COLO668 (cell line): ENCODE data around the gene ITPR2.
A peak's percentile ranks its signal among the peaks of the same experiment; 100 is the strongest.
"Not testable (repeated sequence)": the region's sequence is repeated elsewhere in the genome, so short reads cannot be mapped to it uniquely, and the experiment has no call there.

Experiments used
- DNase-seq: peaks from one replicate; lab custom pipeline; 2025; ENCODE audit not compliant: unreplicated experiment; lab: John Stamatoyannopoulos, UW

ITPR2 gene

GRCh38 chr12:26633591-26634210 lies 199.3 kb downstream of the ITPR2 start:
- no peak for DNase-seq

GRCh38 chr12:26632756-26633155 lies 200.2 kb downstream of the ITPR2 start:
- DNase-seq: no peak

GRCh38 chr12:26631846-26632245 lies 201.1 kb downstream of the ITPR2 start:
- no peak for DNase-seq

- DNase-seq: no peak
These were observed 202.4 kb downstream of the ITPR2 start for GRCh38 chr12:26630546-26631027.

- DNase-seq: no peak
These were observed 203.1 kb downstream of the ITPR2 start for GRCh38 chr12:26629864-26630263.

GRCh38 chr12:26628234-26628633 lies 204.8 kb downstream of the ITPR2 start:
- DNase-seq: no peak

- no peak for DNase-seq
These were observed 205.7 kb downstream of the ITPR2 start for GRCh38 chr12:26627335-26627734.

GRCh38 chr12:26623136-26623535 lies 209.9 kb downstream of the ITPR2 start:
- DNase-seq: no peak

- no peak for DNase-seq
These were observed 210.4 kb downstream of the ITPR2 start for GRCh38 chr12:26622601-26623000.

GRCh38 chr12:26621932-26622331 lies 211.1 kb downstream of the ITPR2 start:
- no peak for DNase-seq

GRCh38 chr12:26620907-26621306 lies 212.1 kb downstream of the ITPR2 start:
- DNase-seq: no peak

GRCh38 chr12:26617513-26617912 lies 215.5 kb downstream of the ITPR2 start:
- no peak for DNase-seq

- DNase-seq: peak; percentile 2
These were observed 218.9 kb downstream of the ITPR2 start for GRCh38 chr12:26614011-26614616.

GRCh38 chr12:26612203-26612602 lies 220.8 kb downstream of the ITPR2 start:
- no peak for DNase-seq

- DNase-seq: no peak
These were observed 221.4 kb downstream of the ITPR2 start for GRCh38 chr12:26611598-26611997.

- no peak for DNase-seq
These were observed 222.2 kb downstream of the ITPR2 start for GRCh38 chr12:26610774-26611173.

GRCh38 chr12:26609986-26610385 lies 223.0 kb downstream of the ITPR2 start:
- no peak for DNase-seq

- no peak for DNase-seq
These were observed 224.3 kb downstream of the ITPR2 start for GRCh38 chr12:26608706-26609105.

GRCh38 chr12:26608273-26608672 lies 224.7 kb downstream of the ITPR2 start:
- no peak for DNase-seq

- no peak for DNase-seq
These were observed 226.1 kb downstream of the ITPR2 start for GRCh38 chr12:26606911-26607310.

- DNase-seq: not testable (repeated sequence)
These were observed 228.2 kb downstream of the ITPR2 start for GRCh38 chr12:26604813-26605212.

- DNase-seq: no peak
These were observed 233.8 kb downstream of the ITPR2 start for GRCh38 chr12:26599096-26599695.
